ENCODE data around the gene PCDHA6.
A peak's percentile ranks its signal among the peaks of the same experiment; 100 is the strongest.
"Not testable (repeated sequence)": the region's sequence is repeated elsewhere in the genome, so short reads cannot be mapped to it uniquely, and the experiment has no call there.

The PCDHA6 gene

GRCh38 chr5:140822969-140823368 lies 4.8 kb upstream of the PCDHA6 start:
- not testable (repeated sequence) for DNase-seq

GRCh38 chr5:140823475-140823874 lies 4.3 kb upstream of the PCDHA6 start:
- DNase-seq, result no peak

GRCh38 chr5:140828362-140828737 lies 590 bp downstream of the PCDHA6 start:
- DNase-seq, result no peak

- DNase-seq, result not testable (repeated sequence)
Measured at GRCh38 chr5:140829511-140830501, 2.0 kb downstream of the PCDHA6 start.

GRCh38 chr5:140833993-140834392 lies 6.2 kb downstream of the PCDHA6 start, which contains the start of gene PCDHA7:
PCDHA7 (plus strand) TSS chr5:140834269; CDS start chr5:140834384, 115 bp downstream.
- no peak for DNase-seq

GRCh38 chr5:140834439-140835008 lies 6.8 kb downstream of the PCDHA6 start:
- not testable (repeated sequence) for DNase-seq

- no peak for DNase-seq
Measured at GRCh38 chr5:140835622-140836510, 8.1 kb downstream of the PCDHA6 start.

- peak; percentile 79 for DNase-seq
Measured at GRCh38 chr5:140840978-140841962, 13.5 kb downstream of the PCDHA6 start, which contains the start of gene PCDHA8. PCDHA8 (plus strand) TSS chr5:140841187; CDS start chr5:140841322, 135 bp downstream.

GRCh38 chr5:140842798-140843733 lies 15.3 kb downstream of the PCDHA6 start:
- no peak for DNase-seq

- not testable (repeated sequence) for DNase-seq
Measured at GRCh38 chr5:140848139-140849102, 20.7 kb downstream of the PCDHA6 start, which contains the start of gene PCDHA9. PCDHA9 (plus strand) TSS chr5:140848382; CDS start chr5:140848496, 114 bp downstream.

- not testable (repeated sequence) for DNase-seq
Measured at GRCh38 chr5:140849831-140850634, 22.3 kb downstream of the PCDHA6 start.

GRCh38 chr5:140855772-140856674 lies 28.3 kb downstream of the PCDHA6 start, which contains the start of gene PCDHA10:
PCDHA10 (plus strand) TSS chr5:140855897; CDS start chr5:140856049, 152 bp downstream.
- no peak for DNase-seq

- DNase-seq, result no peak
Measured at GRCh38 chr5:140857177-140857986, 29.6 kb downstream of the PCDHA6 start.

- no peak for DNase-seq
Measured at GRCh38 chr5:140857987-140858240, 30.2 kb downstream of the PCDHA6 start.

- DNase-seq, result no peak
Measured at GRCh38 chr5:140862441-140863295, 34.9 kb downstream of the PCDHA6 start.

Measured in NCI-H748 treated with DMSO at 0.1 percent for 48 hours (cell line).